GM18511 (cell line): Measurements from ENCODE around the gene BMPR1B.
"Not testable (repeated sequence)": the region's sequence is repeated elsewhere in the genome, so short reads cannot be mapped to it uniquely, and the experiment has no call there.

Experiments
- ATAC-seq: cut with Tn5 transposase; IDR thresholded peaks from one replicate; pipeline ENCODE4 v1.9.1; 2021; ENCODE audit warnings: mild to moderate bottlenecking, moderate library complexity; ENCODE audit not compliant: unreplicated experiment

The BMPR1B gene

DNA sequence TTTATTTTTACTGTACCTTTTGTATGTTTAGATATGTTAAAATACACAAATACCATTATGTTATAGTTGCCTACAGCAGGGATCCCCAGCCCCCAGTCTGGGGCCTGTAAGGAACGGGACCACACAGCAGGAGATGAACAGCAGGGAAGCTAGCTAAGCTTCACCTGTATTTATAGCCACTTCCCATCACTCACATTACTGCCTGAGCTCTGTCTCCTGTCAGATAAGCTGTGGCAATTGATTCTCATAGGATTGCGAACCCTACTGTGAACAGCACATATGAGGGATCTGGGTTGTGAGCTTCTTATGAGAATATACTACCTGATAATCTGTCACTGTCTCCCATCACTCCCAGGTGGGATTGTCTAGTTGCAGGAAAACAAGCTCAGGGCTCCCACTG lies 73.9 kb downstream of the BMPR1B start:
- no peak for ATAC-seq

DNA sequence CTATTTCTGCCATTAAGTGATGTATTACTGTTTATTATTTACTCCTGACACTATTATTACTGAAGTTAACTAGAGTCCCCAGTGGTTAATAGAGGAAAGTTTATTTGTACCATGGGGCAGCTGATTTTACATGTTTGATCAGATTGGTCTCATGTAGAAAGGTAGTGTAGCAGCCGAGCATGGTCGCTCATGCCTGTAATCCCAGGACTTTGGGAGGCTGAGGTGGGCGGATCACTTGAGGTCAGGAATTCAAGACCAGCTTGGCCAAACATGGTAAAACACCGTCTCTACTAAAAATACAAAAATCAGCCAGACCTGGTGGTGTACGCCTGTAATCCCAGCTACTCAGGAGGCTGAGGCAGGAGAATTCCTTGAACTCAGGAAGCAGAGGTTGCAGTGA lies 74.6 kb downstream of the BMPR1B start:
- ATAC-seq, result not testable (repeated sequence)

DNA sequence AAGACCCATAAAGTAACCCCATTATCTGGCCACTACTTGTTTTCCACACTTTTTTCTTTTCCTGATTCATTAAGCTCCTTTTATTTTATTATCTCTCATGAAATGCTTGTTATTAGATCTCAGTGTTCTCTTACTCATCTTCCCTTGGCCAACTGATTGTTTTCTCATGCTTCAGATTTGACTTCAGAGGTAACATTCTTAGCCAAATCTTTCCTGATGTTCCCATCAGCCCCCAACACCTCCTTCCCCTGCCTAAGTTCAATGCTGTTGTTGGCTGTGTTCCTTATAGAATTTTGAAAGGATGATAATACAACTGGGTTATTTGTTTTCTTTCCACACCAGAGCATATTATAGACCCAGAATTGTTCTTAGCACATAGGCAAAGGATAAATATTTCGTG lies 75.6 kb downstream of the BMPR1B start:
- no peak for ATAC-seq

DNA sequence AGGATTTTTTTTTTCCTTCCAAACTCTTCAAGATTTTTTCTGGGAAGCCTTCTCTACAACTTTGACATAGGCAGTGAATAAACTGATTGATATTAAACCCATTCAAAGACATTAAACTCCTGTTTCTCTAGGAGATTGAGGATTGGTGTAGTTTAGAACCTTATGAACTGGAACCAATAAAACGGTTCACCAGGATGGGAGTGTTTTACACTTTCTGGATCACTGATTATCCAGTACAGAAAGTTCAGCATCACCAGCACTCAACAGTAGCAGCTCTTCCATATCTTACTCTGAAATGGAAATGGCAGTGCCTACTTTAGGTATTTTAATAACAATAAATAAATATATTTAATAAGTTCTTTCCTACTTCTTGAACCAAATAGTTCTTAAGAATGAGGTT lies 76.7 kb downstream of the BMPR1B start:
- no peak for ATAC-seq

DNA sequence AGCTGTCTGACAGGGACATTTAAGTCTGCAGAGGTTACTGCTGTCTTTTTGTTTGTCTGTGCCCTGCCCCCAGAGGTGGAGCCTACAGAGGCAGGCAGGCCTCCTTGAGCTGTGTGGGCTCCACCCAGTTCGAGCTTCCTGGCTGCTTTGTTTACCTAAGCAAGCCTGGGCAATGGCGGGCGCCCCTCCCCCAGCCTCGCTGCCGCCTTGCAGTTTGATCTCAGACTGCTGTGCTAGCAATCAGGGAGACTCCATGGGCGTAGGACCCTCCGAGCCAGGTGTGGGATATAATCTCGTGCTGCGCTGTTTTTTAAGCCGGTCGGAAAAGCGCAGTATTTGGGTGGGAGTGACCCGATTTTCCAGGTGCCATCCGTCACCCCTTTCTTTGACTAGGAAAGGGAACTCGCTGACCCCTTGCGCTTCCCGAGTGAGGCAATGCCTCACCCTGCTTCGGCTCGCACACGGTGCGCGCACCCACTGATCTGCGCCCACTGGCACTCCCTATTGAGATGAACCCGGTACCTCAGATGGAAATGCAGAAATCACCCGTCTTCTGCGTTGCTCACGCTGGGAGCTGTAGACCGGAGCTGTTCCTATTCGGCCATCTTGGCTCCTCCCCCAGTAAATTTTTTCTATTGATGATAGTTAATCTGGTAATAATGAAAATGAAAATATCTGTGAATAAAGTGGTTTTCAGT lies 83.6 kb downstream of the BMPR1B start:
- ATAC-seq, result not testable (repeated sequence)

DNA sequence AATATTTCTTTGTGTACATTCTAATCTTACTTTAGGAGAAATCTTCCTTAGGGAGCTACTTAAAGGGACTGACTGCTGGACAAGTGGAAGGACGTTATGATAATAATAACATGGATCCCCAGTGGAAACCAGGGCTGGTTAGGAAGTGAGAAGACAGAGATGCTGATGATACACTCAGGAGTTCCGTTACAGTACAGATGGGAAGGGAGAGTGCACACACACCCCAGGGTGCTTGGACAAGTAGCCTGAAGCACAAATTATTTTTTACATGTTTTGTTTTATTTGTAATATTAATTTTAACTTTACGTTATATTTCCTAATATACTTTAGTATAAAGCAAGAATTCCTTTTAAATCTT lies 84.1 kb downstream of the BMPR1B start:
- no peak for ATAC-seq

DNA sequence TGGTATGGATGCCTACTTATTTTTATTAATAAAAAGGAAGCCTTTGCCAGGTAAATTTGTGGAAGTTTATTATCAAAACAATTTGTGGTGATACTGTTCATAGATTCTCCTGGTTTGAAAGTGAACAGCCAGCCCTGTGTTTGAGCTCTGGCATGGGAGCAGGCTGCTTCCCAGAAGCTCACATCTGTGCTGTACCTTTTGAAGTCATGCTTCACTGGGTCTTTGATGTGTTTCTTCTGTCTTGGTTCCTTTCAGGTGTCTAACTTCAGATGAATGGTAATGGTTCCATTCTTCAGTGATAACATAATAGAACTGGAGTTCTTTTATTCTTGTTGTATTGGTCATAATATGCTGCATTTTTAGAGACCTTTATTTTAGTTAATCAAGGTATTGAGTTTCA lies 85.5 kb downstream of the BMPR1B start:
- ATAC-seq, result no peak

DNA sequence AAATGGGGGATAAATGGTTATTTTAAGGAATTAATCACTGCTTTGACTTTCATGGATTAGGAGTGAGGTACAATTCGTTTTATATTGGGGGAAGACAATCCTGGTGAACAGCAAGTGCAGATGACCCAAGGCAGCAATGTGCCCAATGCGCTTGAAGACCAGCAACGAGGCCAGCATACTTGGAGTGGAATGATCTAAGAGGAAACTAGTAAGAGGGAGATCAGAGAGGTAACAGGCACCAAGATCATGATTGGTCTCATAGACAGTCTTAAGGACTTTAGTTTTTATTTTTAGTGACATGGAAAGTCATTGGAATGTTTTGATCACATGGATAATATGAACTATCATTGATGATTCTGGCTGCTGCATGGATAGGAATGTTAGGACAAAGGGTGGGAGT lies 90.6 kb downstream of the BMPR1B start:
- no peak for ATAC-seq

DNA sequence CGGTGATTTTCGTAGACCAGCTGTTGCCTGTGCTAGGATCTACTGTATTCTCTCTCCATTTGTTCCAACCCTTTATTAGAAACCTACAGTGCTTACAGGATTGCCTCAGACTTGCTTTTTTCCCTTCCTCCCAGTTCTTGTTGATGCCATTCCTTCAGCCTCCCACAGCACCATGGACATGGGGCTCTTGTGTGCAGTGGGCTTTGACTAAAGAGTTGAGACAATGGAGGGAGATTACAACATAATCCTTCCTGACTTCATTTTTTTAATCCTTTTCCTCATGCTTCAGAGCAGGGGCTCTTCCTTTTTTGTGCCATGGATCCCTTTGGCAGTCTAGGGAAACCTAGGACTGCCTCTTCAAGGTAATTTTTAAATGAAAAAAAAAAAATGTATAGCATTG lies 92.1 kb downstream of the BMPR1B start:
- no peak for ATAC-seq

DNA sequence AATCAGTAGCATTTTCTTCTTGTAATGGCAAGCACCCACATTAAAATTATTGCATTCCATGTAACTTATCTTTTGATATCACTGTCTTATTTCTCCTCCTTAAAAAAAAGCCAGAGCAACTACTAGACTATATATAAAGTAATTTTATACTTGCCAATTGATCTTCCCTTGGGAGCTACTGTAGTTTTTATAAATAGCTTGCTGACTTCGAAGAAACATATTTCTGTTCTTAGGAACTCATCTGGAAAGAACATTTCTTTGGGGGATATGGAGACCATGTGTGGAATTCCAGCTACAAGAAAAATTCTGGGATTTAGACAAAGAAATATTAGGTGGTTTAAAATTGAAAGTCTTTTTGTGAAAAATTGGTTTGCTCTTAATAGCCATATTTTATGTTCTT lies 94.9 kb downstream of the BMPR1B start:
- no peak for ATAC-seq

DNA sequence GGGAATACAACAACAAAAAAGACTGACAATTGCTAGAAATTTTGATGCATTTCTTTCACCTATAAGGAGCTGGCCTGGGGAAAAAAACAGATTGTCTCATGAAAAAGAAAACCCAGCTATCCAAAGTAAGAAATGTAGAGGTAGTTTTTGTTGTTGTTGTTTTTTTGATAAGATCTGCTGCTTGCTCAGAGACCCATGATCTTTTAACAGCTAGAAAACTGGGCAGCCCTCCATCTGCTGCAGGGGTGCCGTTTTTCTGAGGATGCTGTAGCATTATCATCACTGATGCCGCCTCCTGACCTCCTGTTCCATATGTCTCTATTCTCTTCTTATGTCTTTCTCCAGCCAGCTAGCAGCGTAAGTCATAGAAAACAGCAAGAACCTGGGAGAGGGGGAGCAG lies 98.3 kb downstream of the BMPR1B start:
- no peak for ATAC-seq

DNA sequence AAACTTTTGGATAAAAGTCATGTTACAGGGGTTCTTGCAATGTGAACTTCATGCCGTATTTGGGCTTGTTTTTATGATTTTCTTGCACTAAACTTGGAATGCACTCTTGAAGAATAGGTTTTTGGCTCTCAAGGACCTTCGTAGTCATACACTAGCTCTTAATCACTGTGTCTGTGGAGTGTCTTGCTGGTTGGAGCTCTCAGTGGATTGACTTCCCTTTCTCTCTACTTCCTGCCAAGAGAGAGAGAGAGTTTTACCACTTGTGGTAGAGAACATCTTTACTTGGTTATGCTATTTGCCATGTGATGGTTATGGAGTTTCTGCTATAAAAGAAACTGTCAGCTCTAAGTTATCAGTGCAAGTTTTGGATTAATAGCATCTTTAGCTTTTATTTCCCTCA lies 112.4 kb downstream of the BMPR1B start:
- no peak for ATAC-seq

DNA sequence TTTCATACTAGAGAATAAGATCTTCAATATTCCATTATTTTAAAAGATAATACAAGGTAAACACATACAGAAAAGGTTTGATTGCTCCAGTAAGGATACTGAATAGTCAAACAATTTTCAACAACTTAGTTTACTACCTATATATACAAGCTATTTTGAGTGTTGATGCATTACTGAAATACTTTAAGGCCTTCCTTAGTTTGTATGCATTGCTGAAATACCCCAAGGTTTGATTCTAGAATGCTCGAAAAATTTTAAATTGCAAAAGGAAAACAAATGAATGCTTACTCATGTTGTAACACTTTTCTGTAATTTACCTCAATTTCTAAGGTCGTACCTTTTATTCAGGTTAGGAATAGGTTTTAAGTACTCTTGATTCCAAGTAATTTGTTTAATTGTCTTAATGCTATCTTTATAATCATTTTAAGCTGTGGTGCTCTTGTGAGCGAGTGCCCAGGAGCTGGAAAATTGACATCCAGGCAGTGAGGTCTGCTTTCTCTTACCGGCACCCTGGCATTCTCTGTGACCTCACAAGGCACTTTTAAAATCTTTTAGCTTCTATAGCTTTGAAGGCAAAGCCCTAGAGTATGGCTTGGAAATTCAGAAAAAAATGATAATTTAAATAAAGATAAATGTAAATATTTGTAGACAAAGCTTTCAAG lies 114.0 kb downstream of the BMPR1B start:
- no peak for ATAC-seq

DNA sequence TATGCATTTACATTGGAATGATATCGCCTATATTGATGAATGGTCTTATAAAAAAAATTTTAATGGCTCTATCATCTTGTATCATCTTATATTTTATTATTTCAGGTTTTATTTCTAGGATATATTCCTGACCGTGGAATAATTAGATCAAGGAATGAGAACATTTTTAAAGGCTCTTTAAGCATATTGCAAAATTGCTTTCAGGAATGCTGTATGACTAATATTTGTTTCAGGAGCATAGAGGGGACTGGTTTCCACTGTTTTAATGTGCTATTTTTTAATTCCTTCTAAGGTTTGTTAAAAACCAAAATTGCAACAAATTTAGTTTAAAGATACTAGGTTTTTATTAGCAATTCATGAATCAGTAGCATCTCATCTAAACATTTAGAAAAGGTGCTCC lies 120.2 kb downstream of the BMPR1B start:
- no peak for ATAC-seq

DNA sequence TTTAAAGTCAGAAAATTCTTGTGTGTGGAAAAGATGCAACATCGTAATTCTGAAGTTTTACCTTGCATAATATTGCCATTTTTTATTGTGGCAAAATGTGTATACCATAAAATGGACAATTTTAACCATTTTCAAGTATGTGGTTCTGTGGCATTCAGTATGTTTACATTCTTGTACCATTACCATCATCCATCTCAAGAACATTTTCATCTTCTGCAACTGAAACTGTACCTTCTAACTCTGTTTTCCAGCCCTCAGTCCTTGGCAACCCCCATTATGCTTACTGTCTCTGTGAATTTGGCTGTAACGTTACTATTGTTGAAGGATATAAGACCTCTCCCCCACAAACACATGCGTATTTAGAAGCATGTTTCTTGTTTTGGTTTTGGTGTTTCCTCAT lies 123.2 kb downstream of the BMPR1B start:
- no peak for ATAC-seq

DNA sequence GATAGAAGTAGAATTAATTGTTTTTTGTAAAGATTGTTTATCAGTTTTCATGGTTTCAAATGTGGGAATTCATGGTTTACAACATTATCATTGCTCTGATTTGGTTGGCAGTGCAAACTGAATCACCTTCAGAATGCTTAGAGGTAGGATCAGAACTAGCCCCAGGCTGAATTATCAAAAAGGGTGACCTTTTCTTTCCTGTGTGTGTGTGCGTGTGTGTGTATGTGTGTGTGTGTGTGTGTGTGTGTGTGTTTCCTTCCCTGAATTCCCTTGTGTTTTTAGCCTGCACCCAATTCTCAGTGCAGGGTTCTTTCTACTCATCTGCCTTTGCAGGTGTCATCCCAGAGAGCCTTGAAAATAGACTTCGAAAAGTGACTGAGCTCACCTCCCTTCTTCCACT lies 125.0 kb downstream of the BMPR1B start:
- ATAC-seq, result no peak

DNA sequence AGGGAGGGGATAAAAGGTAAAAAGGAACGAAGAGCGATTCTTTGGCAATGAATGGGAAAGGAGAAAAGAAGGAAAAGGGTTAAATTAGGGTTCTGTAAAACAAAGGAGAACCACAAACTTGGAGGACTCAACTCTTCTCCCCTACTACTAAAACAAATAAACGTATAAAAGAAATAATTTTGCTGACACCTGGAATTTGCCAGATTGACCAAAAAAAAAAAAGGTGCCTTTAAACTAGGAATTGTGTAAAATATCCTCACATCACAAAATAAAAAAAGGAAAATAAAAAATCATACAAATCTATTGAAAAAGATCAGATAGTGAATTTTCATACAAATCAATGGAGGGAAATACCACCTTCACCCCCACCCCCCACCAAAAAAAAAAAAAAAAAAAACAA lies 129.3 kb downstream of the BMPR1B start:
- ATAC-seq, result no peak

DNA sequence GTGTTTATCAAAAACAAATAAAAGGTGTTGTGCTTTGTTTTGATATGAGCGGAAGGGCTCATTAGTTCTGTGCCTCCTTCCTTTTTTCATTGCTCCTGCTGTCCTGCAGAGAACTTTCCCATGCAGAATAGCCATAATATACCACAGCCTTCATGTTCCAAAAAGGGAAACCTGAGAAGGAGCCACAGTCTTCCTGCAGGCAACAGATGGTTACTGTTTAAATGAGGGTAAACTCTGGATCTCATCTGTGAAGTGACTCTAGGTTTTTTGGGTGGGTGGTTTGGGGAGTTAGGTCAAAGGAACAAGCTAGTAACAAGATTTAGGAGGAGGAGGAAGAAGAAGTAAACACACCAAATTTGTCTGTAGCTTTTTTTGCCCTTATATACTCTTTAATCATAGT lies 131.8 kb downstream of the BMPR1B start:
- ATAC-seq, result no peak

DNA sequence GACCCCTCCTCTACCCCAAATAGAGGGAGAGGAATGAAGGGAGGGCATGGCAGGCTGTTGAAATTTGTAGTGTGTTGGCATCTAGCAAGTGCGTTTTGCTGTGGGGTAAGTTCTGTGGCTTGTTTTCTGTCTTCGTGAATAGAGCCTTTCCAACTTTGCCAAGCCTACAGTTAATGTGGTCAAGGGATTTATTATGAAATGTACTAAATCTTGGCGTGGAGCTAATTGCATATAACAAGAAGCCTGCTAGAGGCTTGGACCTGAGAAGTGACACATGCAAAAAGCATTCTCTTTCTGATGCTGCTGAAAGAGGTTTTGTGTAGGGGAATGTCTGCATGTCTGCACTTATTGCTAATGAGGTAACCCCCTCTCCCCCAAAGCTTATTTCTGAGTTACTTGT lies 132.2 kb downstream of the BMPR1B start:
- no peak for ATAC-seq

DNA sequence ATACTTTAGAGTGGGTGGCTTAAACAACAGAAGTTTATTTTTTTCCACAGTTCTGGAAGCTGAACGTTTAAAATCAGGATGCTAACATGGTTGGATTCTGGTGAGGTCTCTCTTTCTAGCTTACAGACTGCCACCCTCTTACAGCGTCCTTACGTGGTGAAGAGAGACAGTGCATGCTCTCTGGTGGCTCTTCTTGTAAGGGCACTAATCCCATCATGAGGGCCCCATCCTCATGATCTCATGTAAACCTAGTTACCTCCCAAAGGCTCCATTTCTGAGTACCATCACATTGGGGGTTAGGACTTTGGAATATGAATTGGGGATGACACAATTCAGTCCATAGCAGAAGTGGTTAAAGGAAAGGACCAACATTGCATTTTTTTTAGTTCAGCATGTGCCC lies 132.8 kb downstream of the BMPR1B start:
- no peak for ATAC-seq

DNA sequence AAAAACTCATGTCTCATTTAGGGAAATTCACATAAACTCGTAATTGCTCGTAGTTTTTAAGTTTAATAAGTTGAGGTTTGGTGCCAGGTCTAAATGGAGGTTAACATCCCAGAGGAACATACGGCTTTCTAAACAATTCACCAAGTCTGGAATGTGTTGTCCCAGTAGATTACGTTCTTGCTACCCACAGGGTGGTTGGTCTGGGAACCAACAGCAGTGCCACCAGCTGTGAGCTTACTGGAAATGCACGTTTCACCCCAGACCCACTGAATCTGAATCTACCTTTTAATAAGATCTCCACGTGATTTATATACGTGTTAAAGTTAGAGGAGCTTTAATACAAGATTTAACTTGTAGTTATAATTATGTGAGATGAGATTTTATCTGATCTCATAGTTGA lies 134.3 kb downstream of the BMPR1B start:
- no peak for ATAC-seq

DNA sequence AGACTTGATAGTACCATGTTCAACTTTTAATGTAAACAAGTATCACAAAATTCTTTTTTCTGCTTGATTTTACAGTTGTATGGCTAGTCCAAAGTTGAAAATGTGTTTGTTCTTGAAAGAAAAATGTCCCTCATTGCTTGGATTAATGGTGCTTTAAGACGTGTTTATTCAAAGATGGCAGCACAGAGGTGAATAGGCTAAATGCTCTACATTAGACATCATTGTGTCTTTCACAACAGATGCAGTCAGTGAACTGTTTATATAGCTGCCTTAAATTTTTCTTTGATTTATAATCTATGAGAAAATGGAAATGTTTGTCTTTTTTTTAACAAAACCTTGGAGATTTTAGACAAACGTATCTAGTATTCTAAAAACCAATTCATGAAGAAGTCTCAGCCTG lies 137.3 kb downstream of the BMPR1B start:
- no peak for ATAC-seq

DNA sequence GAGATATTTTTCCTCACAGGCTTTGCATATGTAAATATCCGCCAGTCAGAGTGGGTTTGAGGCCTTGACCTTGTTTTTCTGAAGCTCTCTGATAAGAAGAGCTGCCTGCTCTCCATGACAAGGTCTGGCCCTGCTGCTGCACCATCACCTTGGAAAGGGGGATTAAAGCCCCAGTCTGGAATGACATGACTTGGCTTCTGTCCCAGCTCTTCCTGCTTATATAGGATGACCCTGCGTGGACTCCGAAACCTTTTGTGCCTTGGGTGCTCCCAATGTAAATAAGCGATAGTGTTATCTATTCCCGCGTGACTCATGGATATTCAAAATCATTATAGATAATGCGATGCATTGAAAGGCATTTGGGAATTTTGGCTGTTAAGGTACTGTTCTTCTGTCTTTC lies 139.3 kb downstream of the BMPR1B start:
- no peak for ATAC-seq
